GM12892 (cell line): ENCODE measurements around the gene DOK7.

ENCODE experiments used
- POLR2A ChIP-seq: IDR thresholded peaks from 2 replicates; pipeline ENCODE4 v1.6.1; 2011; ENCODE audit warnings: low read depth, low read length, control low read depth
- POLR2AphosphoS5 ChIP-seq: IDR thresholded peaks from 2 replicates; pipeline ENCODE4 v1.6.1; 2011; ENCODE audit warnings: low read depth, low read length, control low read depth

- TF ChIP-seq POLR2AphosphoS5 (no peak), POLR2A (no peak)
Observed at GRCh38 chr4:3512279-3512678, 49.2 kb downstream of the DOK7 start.
